NB4 (cell line): ENCODE data around the gene ZDHHC4.

Experiments used
- CTCF ChIP-seq: IDR thresholded peaks from one replicate; pipeline ENCODE4 v1.5.1; 2012; ENCODE audit warnings: low read depth, low read length
- POLR2A ChIP-seq: IDR thresholded peaks from 2 replicates; pipeline ENCODE4 v1.6.1; 2011; ENCODE audit warnings: mild to moderate bottlenecking; ENCODE audit not compliant: insufficient read length; ENCODE audit errors: extremely low read depth

GRCh38 chr7:6554848-6555247 lies 22.4 kb upstream of the ZDHHC4 start:
- TF ChIP-seq POLR2A (no peak), CTCF (no peak)
